ENCODE results near the gene SYTL5. TPM values are rescaled to one million over a fixed set of nuclear protein-coding genes. Genes with fewer than 3 reads are reported as not detected.

SYTL5 gene
- total RNA-seq, 6 experiments from 2014 or later: 1.1 to 2.9 (median 2.4) TPM

DNA sequence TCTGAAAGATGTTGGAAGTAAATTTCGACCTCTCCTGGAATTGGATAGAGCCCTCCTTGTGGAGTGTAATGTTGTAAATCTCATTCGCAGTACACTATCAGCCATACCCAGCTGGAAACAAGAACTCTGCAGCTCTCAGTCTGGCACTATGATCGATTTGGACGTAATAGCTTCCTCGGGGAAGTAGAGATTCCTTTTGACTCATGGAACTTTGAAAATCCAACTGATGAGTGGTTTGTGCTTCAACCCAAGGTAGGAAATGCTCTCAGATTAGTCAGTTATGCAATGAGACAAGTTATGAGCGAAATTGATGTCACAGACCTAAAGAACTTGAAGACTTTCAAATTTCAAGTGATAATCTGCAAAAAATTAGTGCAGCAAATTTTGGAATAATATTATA, 103.9 kb downstream of the SYTL5 start:
- H3K36me3 ChIP-seq: no peaks in the 10 kb centered on the region
- DNase-seq (no peak), ATAC-seq (no peak)
- no peaks in the 10 kb centered on the region for H3K9me3 ChIP-seq
- WGBS (ENCODE audit: insufficient coverage, low coverage, low lambda C conversion rate, missing lambda C conversion rate): 37% methylated on average over 6 of the region's 6 CpGs
- no peak overlapping the region for H3K27ac ChIP-seq
- H3K27me3 ChIP-seq: peaks cover 0 to 3% of the 10 kb centered on the region in 2 donors
- no peak overlapping the region for H3K4me3 ChIP-seq
- intact Hi-C loops (cut with DNase I): no loop called here
- TF ChIP-seq POLR2A (IDR thresholded peaks at IDR 0.05): no peak
- TF ChIP-seq, protein P1, sequence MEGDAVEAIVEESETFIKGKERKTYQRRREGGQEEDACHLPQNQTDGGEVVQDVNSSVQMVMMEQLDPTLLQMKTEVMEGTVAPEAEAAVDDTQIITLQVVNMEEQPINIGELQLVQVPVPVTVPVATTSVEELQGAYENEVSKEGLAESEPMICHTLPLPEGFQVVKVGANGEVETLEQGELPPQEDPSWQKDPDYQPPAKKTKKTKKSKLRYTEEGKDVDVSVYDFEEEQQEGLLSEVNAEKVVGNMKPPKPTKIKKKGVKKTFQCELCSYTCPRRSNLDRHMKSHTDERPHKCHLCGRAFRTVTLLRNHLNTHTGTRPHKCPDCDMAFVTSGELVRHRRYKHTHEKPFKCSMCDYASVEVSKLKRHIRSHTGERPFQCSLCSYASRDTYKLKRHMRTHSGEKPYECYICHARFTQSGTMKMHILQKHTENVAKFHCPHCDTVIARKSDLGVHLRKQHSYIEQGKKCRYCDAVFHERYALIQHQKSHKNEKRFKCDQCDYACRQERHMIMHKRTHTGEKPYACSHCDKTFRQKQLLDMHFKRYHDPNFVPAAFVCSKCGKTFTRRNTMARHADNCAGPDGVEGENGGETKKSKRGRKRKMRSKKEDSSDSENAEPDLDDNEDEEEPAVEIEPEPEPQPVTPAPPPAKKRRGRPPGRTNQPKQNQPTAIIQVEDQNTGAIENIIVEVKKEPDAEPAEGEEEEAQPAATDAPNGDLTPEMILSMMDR (IDR thresholded peaks at IDR 0.05): no peak
- peaks cover 0 to 23% (median 3%) of the 10 kb centered on the region in 4 donors for H3K4me1 ChIP-seq

DNA sequence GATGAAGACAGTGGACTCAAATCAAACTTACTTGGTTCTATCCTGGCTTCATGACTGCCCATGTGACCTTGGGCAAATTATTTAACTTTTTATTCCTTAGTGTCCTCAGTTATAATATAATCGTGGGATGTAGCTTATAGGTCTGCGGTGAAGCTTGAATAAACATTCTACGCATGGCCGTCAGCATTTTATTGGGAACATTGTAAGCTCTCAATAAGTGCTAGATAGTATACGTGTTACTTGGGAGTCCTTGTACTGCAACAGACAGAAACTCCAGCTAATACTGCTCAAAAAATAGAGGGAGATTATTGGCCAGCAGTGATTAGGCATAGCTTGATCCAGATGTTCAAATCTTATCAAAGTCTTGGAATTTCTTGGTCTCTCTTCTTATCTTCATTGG, 104.8 kb downstream of the SYTL5 start:
- H3K4me1 ChIP-seq: peaks cover 0 to 23% (median 2%) of the 10 kb centered on the region in 4 donors
- no peak overlapping the region for H3K27ac ChIP-seq
- peaks cover 0 to 3% of the 10 kb centered on the region in 2 donors for H3K27me3 ChIP-seq
- 66% methylated on average over 5 of the region's 5 CpGs for WGBS (ENCODE audit: insufficient coverage, low coverage, low lambda C conversion rate, missing lambda C conversion rate)
- intact Hi-C loops (cut with DNase I): no loop called here
- H3K9me3 ChIP-seq: no peaks in the 10 kb centered on the region
- no peak overlapping the region for H3K4me3 ChIP-seq
- no peaks in the 10 kb centered on the region for H3K36me3 ChIP-seq
- no peak for TF ChIP-seq POLR2A (IDR thresholded peaks at IDR 0.05)
- TF ChIP-seq, protein P1 (IDR thresholded peaks at IDR 0.05): no peak
- ATAC-seq (no peak), DNase-seq (no peak)

DNA sequence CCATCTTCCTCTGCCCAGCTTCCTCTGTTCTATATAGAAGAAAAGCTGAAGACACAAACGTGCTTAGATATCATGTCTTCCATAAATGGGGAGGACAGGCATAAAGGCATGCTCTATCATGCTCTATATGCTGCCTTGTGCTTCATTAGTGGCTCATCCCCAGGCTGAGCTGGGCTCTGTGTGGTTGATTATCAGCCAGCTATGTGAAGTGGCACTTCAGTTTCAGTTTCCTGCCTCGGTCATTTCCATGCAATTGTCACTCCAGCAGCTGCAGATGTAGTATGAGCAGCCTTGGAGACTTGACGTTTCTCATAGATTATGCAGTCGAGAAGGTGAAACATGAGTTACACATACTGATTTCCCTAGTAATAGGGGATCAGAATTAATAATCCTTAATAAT, 106.2 kb downstream of the SYTL5 start:
- H3K4me3 ChIP-seq: no peak overlapping the region
- WGBS (ENCODE audit: insufficient coverage, low coverage, low lambda C conversion rate, missing lambda C conversion rate): 48% methylated on average over 4 of the region's 4 CpGs
- H3K27me3 ChIP-seq: peaks cover 0 to 3% of the 10 kb centered on the region in 2 donors
- peaks cover 0 to 10% (median 0%) of the 10 kb centered on the region in 4 donors for H3K4me1 ChIP-seq
- TF ChIP-seq POLR2A (IDR thresholded peaks at IDR 0.05): no peak
- TF ChIP-seq, protein P1 (IDR thresholded peaks at IDR 0.05): no peak
- H3K27ac ChIP-seq: no peak overlapping the region
- no peaks in the 10 kb centered on the region for H3K9me3 ChIP-seq
- H3K36me3 ChIP-seq: no peaks in the 10 kb centered on the region
- DNase-seq (no peak), ATAC-seq (no peak)
- intact Hi-C loops (cut with DNase I): no loop called here

DNA sequence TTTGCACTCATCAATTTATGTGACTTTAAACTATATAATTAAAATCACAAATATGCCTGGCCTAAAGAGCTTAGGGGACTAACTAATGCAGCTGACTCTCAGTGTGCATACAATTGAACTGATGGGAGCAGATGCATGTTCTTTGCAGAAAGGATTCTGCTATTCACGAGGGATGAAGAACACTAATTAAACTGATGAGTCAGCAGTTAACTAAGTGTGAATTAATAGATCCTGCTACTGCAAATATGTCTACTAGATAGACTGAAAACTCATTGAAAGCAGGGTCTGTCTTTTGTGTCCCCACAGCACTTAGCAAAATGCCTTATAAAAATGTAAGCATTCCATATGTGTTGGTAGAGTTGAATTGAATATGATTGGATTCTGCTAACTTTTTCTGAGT, 110.4 kb downstream of the SYTL5 start:
- TF ChIP-seq, protein P1 (IDR thresholded peaks at IDR 0.05): no peak
- no peak for TF ChIP-seq POLR2A (IDR thresholded peaks at IDR 0.05)
- peaks cover 0 to 3% of the 10 kb centered on the region in 2 donors for H3K27me3 ChIP-seq
- ATAC-seq: no peak
- WGBS (ENCODE audit: insufficient coverage, low coverage, low lambda C conversion rate, missing lambda C conversion rate): 40% methylated on average over 1 of the region's 1 CpG
- H3K27ac ChIP-seq: no peak overlapping the region
- no peaks in the 10 kb centered on the region for H3K9me3 ChIP-seq
- intact Hi-C loops (cut with DNase I): no loop called here
- H3K4me3 ChIP-seq: no peak overlapping the region
- no peak for DNase-seq
- peaks cover 0 to 4% (median 0%) of the 10 kb centered on the region in 4 donors for H3K4me1 ChIP-seq
- no peaks in the 10 kb centered on the region for H3K36me3 ChIP-seq

DNA sequence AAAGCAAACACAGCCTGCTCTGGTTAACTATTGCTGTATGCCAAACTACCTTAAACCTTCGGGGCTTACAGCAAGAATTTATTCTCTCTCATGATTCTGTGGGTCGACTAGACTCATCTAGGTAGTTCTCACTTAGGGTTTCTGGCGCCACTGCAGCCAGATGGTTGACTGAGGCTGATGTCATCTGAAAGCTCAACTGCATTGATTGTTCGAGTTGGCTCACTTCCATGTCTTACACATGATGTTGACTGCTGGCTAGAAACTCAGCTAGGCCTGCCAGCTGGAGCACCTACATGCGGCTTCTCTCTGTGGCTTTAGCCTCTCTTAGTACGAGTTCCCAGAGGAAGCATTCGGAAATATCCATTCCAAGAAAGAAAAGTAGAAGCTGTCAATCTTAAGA, 111.1 kb downstream of the SYTL5 start:
- intact Hi-C loops (cut with DNase I): no loop called here
- Histone ChIP-seq H3K36me3 (no peaks in the 10 kb centered on the region), H3K9me3 (no peaks in the 10 kb centered on the region), H3K4me3 (no peak overlapping the region), H3K4me1 (peaks cover 0 to 4% (median 0%) of the 10 kb centered on the region in 4 donors), H3K27ac (no peak overlapping the region), H3K27me3 (peaks cover 0 to 3% of the 10 kb centered on the region in 2 donors)
- DNase-seq: peak; percentile 57 to 76 (median 74)
- 14% methylated on average over 7 of the region's 7 CpGs for WGBS (ENCODE audit: insufficient coverage, low coverage, low lambda C conversion rate, missing lambda C conversion rate)
- peak; percentile 95 to 99 (median 98) for ATAC-seq
- no peak for TF ChIP-seq POLR2A (IDR thresholded peaks at IDR 0.05)
- TF ChIP-seq, protein P1 (IDR thresholded peaks at IDR 0.05): no peak
